H1 (cell line): ENCODE results near the gene PRKCA. TPM values are rescaled to one million over a fixed set of nuclear protein-coding genes. Genes with fewer than 3 reads are reported as not detected.

ENCODE experiments used
- CTCF ChIA-PET: fragments of 300-600 bp; sonication (Branson Sonifier 250); formaldehyde crosslinking; loops from one replicate; lab custom pipeline; 2021; ENCODE audit not compliant: partially characterized antibody; lab: Charles Lee
- POLR2A ChIA-PET: fragments of 300-600 bp; sonication (Branson Sonifier 250); formaldehyde crosslinking; loops from one replicate; lab custom pipeline; 2021; ENCODE audit warnings: inconsistent platforms; ENCODE audit not compliant: partially characterized antibody; lab: Charles Lee
- DNase-seq, 2 experiments: peaks; one replicate each; pipeline versions ENCODE4 v3.0.0 to v3.0.0-alpha.2; 2010 to 2022; ENCODE audit warnings: low spot score in 2 of 2, low read depth in 1 of 2, mixed read lengths in 1 of 2
- FAIRE-seq: peaks from 2 replicates; lab custom pipeline; 2011; peaks lifted over from hg19 to GRCh38; lab: Jason Lieb, UNC
- H2AFZ ChIP-seq: 2 replicates; pipeline ENCODE4 v1.8.1; 2012; ENCODE audit warnings: low read length, inconsistent platforms
- H2AK5ac ChIP-seq: 2 replicates; pipeline ENCODE4 v1.6.1; 2013; ENCODE audit warnings: low read depth, low read length
- H2BK120ac ChIP-seq: replicated peaks from 2 replicates; pipeline ENCODE3; 2013; ENCODE audit warnings: low read depth, low read length, inconsistent platforms
- H2BK12ac ChIP-seq: 2 replicates; pipeline ENCODE4 v1.6.1; 2013; ENCODE audit warnings: low read depth, low read length
- H2BK15ac ChIP-seq: 2 replicates; pipeline ENCODE4 v1.6.1; 2013; ENCODE audit warnings: low read length
- H2BK20ac ChIP-seq: 2 replicates; pipeline ENCODE4 v1.6.1; 2013; ENCODE audit warnings: low read length
- H2BK5ac ChIP-seq: 2 replicates; pipeline ENCODE4 v1.6.1; 2013; ENCODE audit warnings: low read depth, low read length
- H3K14ac ChIP-seq: 2 replicates; pipeline ENCODE4 v1.6.1; 2013; ENCODE audit warnings: inconsistent platforms; ENCODE audit not compliant: insufficient read length
- H3K18ac ChIP-seq: 2 replicates; pipeline ENCODE4 v1.6.1; 2013; ENCODE audit warnings: low read length; ENCODE audit errors: extremely low read depth
- H3K23ac ChIP-seq: 2 replicates; pipeline ENCODE4 v1.6.1; 2013; ENCODE audit warnings: inconsistent platforms; ENCODE audit not compliant: insufficient read length
- H3K23me2 ChIP-seq: 2 replicates; pipeline ENCODE4 v1.6.1; 2013; ENCODE audit warnings: low read depth, low read length
- H3K27ac ChIP-seq: 2 replicates; pipeline ENCODE4 v1.6.1; 2011; ENCODE audit warnings: low read depth, low read length, inconsistent platforms
- H3K27me3 ChIP-seq, 4 experiments: replicated peaks in 1 of 4; 1 replicate in 1 of 4; 2 replicates in 3 of 4; pipeline versions ENCODE4 v1.6.1 to v1.8.1; 2011 to 2013; ENCODE audit warnings: low read length in 3 of 4, mild to moderate bottlenecking in 3 of 4, inconsistent platforms in 2 of 4, mixed read lengths in 2 of 4, moderate library complexity in 1 of 4; ENCODE audit not compliant: control insufficient read depth in 3 of 4, insufficient read depth in 3 of 4; ENCODE audit errors: extremely low read depth in 1 of 4
- H3K36me3 ChIP-seq, 4 experiments: 2 replicates each; pipeline versions ENCODE4 v1.6.1 to v1.8.1; 2011 to 2013; ENCODE audit warnings: mild to moderate bottlenecking in 4 of 4, low read length in 3 of 4, moderate library complexity in 2 of 4, control low read depth in 1 of 4, inconsistent platforms in 1 of 4; ENCODE audit not compliant: insufficient read depth in 4 of 4, control insufficient read depth in 2 of 4
- H3K4ac ChIP-seq: replicated peaks from 2 replicates; pipeline ENCODE3; 2013; ENCODE audit warnings: low read length, low read depth, mixed read lengths, inconsistent platforms; ENCODE audit not compliant: insufficient read length
- H3K4me1 ChIP-seq, 4 experiments: replicated peaks in 1 of 4; 1 replicate in 1 of 4; 2 replicates in 3 of 4; pipeline versions ENCODE4 v1.6.1 to v1.8.1; 2011 to 2013; ENCODE audit warnings: low read length in 3 of 4, inconsistent platforms in 2 of 4, mixed read lengths in 1 of 4; ENCODE audit not compliant: insufficient read depth in 4 of 4, control insufficient read depth in 3 of 4
- H3K4me2 ChIP-seq, 2 experiments: 2 replicates each; pipeline versions ENCODE4 v1.6.1 to v1.8.1; 2011 to 2013; ENCODE audit warnings: low read depth in 2 of 2, low read length in 2 of 2, control low read depth in 1 of 2, inconsistent platforms in 1 of 2, mild to moderate bottlenecking in 1 of 2; ENCODE audit not compliant: insufficient read depth in 1 of 2
- H3K4me3 ChIP-seq, 4 experiments: fragments of 200-600, 300-600 bp in 1 of 4; sonication (generic), shearing (Covaris generic), sonication (Bioruptor Twin) in 1 of 4; 2 replicates each; pipeline versions ENCODE4 v1.5.1 to v1.8.1; 2011 to 2016; ENCODE audit warnings: low read length in 4 of 4, low read depth in 3 of 4, control low read depth in 2 of 4, inconsistent platforms in 2 of 4, mild to moderate bottlenecking in 2 of 4, mixed read lengths in 1 of 4, moderate library complexity in 1 of 4; ENCODE audit not compliant: insufficient read depth in 2 of 4; ENCODE audit errors: extremely low read depth in 1 of 4
- H3K56ac ChIP-seq: replicated peaks from 2 replicates; pipeline ENCODE3; 2013; ENCODE audit warnings: low read depth, mild to moderate bottlenecking, mixed read lengths, low read length, inconsistent platforms; ENCODE audit not compliant: insufficient read length
- H3K79me1 ChIP-seq: 2 replicates; pipeline ENCODE4 v1.6.1; 2013; ENCODE audit warnings: low read depth, low read length, control low read depth
- H3K79me2 ChIP-seq, 2 experiments: 2 replicates each; pipeline versions ENCODE4 v1.6.1 to v1.8.1; 2012 to 2013; ENCODE audit warnings: low read length in 2 of 2, mild to moderate bottlenecking in 2 of 2, inconsistent platforms in 1 of 2; ENCODE audit not compliant: insufficient read depth in 2 of 2, control insufficient read depth in 1 of 2
- H3K9ac ChIP-seq, 4 experiments: replicated peaks in 1 of 4; 1 replicate in 1 of 4; 2 replicates in 3 of 4; pipeline versions ENCODE4 v1.6.1 to v1.8.1; 2011 to 2013; ENCODE audit warnings: low read depth in 3 of 4, low read length in 3 of 4, control low read depth in 2 of 4, mild to moderate bottlenecking in 2 of 4, moderate library complexity in 2 of 4, inconsistent platforms in 1 of 4; ENCODE audit errors: extremely low read depth in 1 of 4
- H3K9me3 ChIP-seq, 2 experiments: 2 replicates each; pipeline versions ENCODE4 v1.6.1 to v1.8.1; 2012 to 2013; ENCODE audit warnings: mild to moderate bottlenecking in 2 of 2, moderate library complexity in 2 of 2, control low read depth in 1 of 2, inconsistent platforms in 1 of 2, low read depth in 1 of 2, low read length in 1 of 2, mixed read lengths in 1 of 2; ENCODE audit not compliant: insufficient read depth in 2 of 2
- H4K20me1 ChIP-seq, 2 experiments: replicated peaks in 1 of 2; 2 replicates each; pipeline versions ENCODE3 to v1.8.1; 2011 to 2013; ENCODE audit warnings: inconsistent platforms in 2 of 2, low read length in 2 of 2, mild to moderate bottlenecking in 1 of 2; ENCODE audit not compliant: insufficient read depth in 2 of 2, control insufficient read depth in 1 of 2
- H4K5ac ChIP-seq: 2 replicates; pipeline ENCODE4 v1.6.1; 2013; ENCODE audit warnings: low read length, low read depth, mixed read lengths, inconsistent platforms; ENCODE audit not compliant: insufficient read length
- H4K8ac ChIP-seq: 2 replicates; pipeline ENCODE4 v1.8.0; 2013; ENCODE audit warnings: mild to moderate bottlenecking, moderate library complexity, low read length, inconsistent platforms; ENCODE audit not compliant: insufficient read depth; ENCODE audit errors: extremely low read depth
- H4K91ac ChIP-seq: replicated peaks from 2 replicates; pipeline ENCODE3; 2013; ENCODE audit warnings: low read length, mixed read lengths, inconsistent platforms; ENCODE audit not compliant: insufficient read length
- CEBPB ChIP-seq: IDR thresholded peaks from 2 replicates; pipeline ENCODE4 v1.6.1; 2012; ENCODE audit warnings: low read depth, low read length
- CHD1 ChIP-seq: IDR thresholded peaks from 2 replicates; pipeline ENCODE4 v1.6.1; 2012; ENCODE audit warnings: low read depth, low read length, improper control_type of control experiment
- CTBP2 ChIP-seq: IDR thresholded peaks from 2 replicates; pipeline ENCODE4 v1.7.0; 2011; ENCODE audit warnings: borderline replicate concordance, mild to moderate bottlenecking, moderate library complexity, mixed read lengths, low read length; ENCODE audit not compliant: insufficient read depth, insufficient read length
- JUND ChIP-seq: IDR thresholded peaks from 2 replicates; pipeline ENCODE4 v1.6.1; 2011; ENCODE audit warnings: mild to moderate bottlenecking, improper control_type of control experiment, low read length
- RNF2 ChIP-seq: fragments of 200-900, 300-1000 bp; sonication (generic); IDR thresholded peaks from 2 replicates; pipeline ENCODE4 v1.7.1; 2016; ENCODE audit warnings: borderline replicate concordance, low read depth, mild to moderate bottlenecking, antibody characterized with exemption, low read length; ENCODE audit not compliant: poor library complexity, severe bottlenecking; ENCODE audit errors: missing control alignments
- SIX5 ChIP-seq: IDR thresholded peaks from 2 replicates; pipeline ENCODE4 v1.6.1; 2011; ENCODE audit warnings: mild to moderate bottlenecking, low read depth, low read length
- SP2 ChIP-seq: IDR thresholded peaks from 2 replicates; pipeline ENCODE4 v1.6.1; 2012; ENCODE audit warnings: mild to moderate bottlenecking, low read length, inconsistent platforms
- WGBS, 2 experiments: shearing (Covaris generic) in 1 of 2; methylation state at CpG; one replicate each; pipeline versions ENCODE4 v1.1.6 to v1.1.7; 2013 to 2015; ENCODE audit warnings: low lambda C conversion rate in 2 of 2, mixed read lengths in 2 of 2, inconsistent platforms in 1 of 2, low coverage in 1 of 2, missing lambda C conversion rate in 1 of 2; ENCODE audit not compliant: insufficient replicate concordance in 2 of 2, insufficient coverage in 1 of 2, insufficient read length in 1 of 2; ENCODE audit errors: extremely low coverage in 1 of 2, missing lambda C conversion rate in 1 of 2; 5-methylcytosine and 5-hydroxymethylcytosine counted together
- polyA plus RNA-seq, 7 experiments: library from polyadenylated mRNA; depleted of rRNA in 3 of 7; stranded (reverse) in 5 of 7; unstranded in 2 of 7; fragments of >200 nt in 5 of 7; fragments of 200-250 nt in 2 of 7; gene quantifications; 1 replicate in 5 of 7; 2 replicates in 1 of 7; 4 replicates in 1 of 7; pipeline versions ENCODE4 v1.2.1 to v1.2.3, GENCODE V29; 2011 to 2013; ENCODE audit warnings: missing spikeins in 2 of 7, mixed read lengths in 2 of 7
- total RNA-seq: library from RNA; stranded (reverse); fragmentation: NEBNext Ultra II Directional; extraction: Animal tissue kit (Norgen Biotek cat#: 25700); gene quantifications from 2 replicates; pipeline ENCODE4 v1.2.1, GENCODE V29; 2021
- TF ChIP-seq, protein P1 (sequence below), 3 experiments: IDR thresholded peaks; 1 replicate in 2 of 3; 2 replicates in 1 of 3; pipeline versions ENCODE4 v1.5.1 to v1.6.1; 2011; ENCODE audit warnings: low read length in 3 of 3, mild to moderate bottlenecking in 3 of 3, inconsistent platforms in 2 of 3, low read depth in 1 of 3, moderate library complexity in 1 of 3; ENCODE audit not compliant: insufficient read depth in 1 of 3; ENCODE audit errors: control extremely low read depth in 1 of 3

The PRKCA gene
- total and polyA plus RNA-seq, 2 of the 8 experiments (the other 6 are each of a cell fraction or from before 2014, with no cell fraction given) = 5.8 to 17.8 TPM

DNA sequence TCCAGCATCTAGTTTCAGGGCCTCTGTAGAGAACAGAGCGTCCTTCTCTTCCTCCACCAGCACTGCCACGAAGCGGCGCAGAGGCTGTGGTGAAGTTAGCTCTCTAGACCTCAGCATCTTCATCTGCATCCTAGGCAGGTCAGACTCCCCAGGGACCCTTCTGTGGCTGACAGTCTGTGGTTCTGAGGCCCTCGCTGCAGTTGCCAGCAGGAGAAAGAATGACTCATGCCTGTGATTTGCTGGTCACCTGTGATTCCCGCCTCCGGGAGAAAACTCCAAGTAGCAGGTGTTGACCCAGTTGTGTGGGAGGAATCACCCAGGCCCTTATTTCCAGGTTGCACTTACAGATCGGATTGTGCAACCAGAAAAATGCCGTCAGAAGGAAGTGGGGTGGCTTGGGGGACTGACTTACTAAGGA is 415.2 kb downstream of the PRKCA start:
- Histone ChIP-seq H2AK5ac (0 out of 2 replicates have a peak overlapping the region, but pooled peaks have one; percentile 78), H2BK12ac (0 out of 2 replicates have a peak overlapping the region, but pooled peaks have one; percentile 10), H3K4me3 (no peak overlapping the region), H3K18ac (0 out of 2 replicates have a peak overlapping the region, but pooled peaks have one; percentile 63), H4K5ac (no peak overlapping the region), H3K4me2 (no peak overlapping the region)
- TF ChIP-seq SP2 = no peak
- TF ChIP-seq, protein P1, sequence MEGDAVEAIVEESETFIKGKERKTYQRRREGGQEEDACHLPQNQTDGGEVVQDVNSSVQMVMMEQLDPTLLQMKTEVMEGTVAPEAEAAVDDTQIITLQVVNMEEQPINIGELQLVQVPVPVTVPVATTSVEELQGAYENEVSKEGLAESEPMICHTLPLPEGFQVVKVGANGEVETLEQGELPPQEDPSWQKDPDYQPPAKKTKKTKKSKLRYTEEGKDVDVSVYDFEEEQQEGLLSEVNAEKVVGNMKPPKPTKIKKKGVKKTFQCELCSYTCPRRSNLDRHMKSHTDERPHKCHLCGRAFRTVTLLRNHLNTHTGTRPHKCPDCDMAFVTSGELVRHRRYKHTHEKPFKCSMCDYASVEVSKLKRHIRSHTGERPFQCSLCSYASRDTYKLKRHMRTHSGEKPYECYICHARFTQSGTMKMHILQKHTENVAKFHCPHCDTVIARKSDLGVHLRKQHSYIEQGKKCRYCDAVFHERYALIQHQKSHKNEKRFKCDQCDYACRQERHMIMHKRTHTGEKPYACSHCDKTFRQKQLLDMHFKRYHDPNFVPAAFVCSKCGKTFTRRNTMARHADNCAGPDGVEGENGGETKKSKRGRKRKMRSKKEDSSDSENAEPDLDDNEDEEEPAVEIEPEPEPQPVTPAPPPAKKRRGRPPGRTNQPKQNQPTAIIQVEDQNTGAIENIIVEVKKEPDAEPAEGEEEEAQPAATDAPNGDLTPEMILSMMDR (IDR thresholded peaks at IDR 0.05; ENCODE audit: control extremely low read depth in 1 of 3, insufficient read depth in 1 of 3, low read depth in 1 of 3, low read length in 3 of 3) = no peak
- TF ChIP-seq SIX5 = no peak
- TF ChIP-seq RNF2 = no peak
- peak; percentile 25; the same call in 1 of the 2 replicates for TF ChIP-seq JUND
- TF ChIP-seq CEBPB = no peak
- no peak for TF ChIP-seq CHD1
- no peak for TF ChIP-seq CTBP2
- TF ChIP-seq, all 59 proteins: peak for 1
- Histone ChIP-seq H4K20me1 (peaks cover 0 to 1% of the 10 kb centered on the region in 2 experiments), H3K56ac (no peak overlapping the region), H2BK20ac (0 out of 2 replicates have a peak overlapping the region, but pooled peaks have one; percentile 25), H3K36me3 (no peaks in the 10 kb centered on the region), H3K14ac (no peak overlapping the region), H3K9ac (no peak overlapping the region), H3K9me3 (no peaks in the 10 kb centered on the region), H3K23me2 (no peaks in the 10 kb centered on the region), H3K27ac (no peak overlapping the region), H2BK120ac (no peak overlapping the region), H3K79me2 (no peaks in the 10 kb centered on the region), H3K23ac (no peak overlapping the region), H3K4me1 (peaks cover 9 to 29% (median 13%) of the 10 kb centered on the region in 4 experiments), H4K91ac (no peak overlapping the region), H2BK15ac (no peak overlapping the region), H3K79me1 (no peaks in the 10 kb centered on the region), H4K8ac (no peak overlapping the region), H2AFZ (no peak overlapping the region), H3K4ac (no peak overlapping the region), H3K27me3 (no peaks in the 10 kb centered on the region), H2BK5ac (no peak overlapping the region)
- DNase-seq (no peak), FAIRE-seq (no peak)
- CTCF ChIA-PET = interaction anchor here (1.0 to 3.5 kb wide), 12 partner anchors 8 to 517 kb away, joined by 3 to 16 read pairs (median 4); no protein-coding TSS in a partner anchor
- 84% methylated on average over 9 of the region's 9 CpGs; no CpG with 5 or more reads in 1 of the 2 experiments for WGBS, 2 experiments
- POLR2A ChIA-PET = interaction anchor here (0.6 kb wide), 1 partner anchor 107 kb away, joined by 3 read pairs; no protein-coding TSS in a partner anchor
